GM12801 (cell line): ENCODE results near the gene PTRHD1.

Experiments
- CTCF ChIP-seq: IDR thresholded peaks from one replicate; pipeline ENCODE4 v1.5.1; 2011; ENCODE audit warnings: control low read depth; ENCODE audit not compliant: insufficient read length; ENCODE audit errors: extremely low read depth

Gene PTRHD1

DNA sequence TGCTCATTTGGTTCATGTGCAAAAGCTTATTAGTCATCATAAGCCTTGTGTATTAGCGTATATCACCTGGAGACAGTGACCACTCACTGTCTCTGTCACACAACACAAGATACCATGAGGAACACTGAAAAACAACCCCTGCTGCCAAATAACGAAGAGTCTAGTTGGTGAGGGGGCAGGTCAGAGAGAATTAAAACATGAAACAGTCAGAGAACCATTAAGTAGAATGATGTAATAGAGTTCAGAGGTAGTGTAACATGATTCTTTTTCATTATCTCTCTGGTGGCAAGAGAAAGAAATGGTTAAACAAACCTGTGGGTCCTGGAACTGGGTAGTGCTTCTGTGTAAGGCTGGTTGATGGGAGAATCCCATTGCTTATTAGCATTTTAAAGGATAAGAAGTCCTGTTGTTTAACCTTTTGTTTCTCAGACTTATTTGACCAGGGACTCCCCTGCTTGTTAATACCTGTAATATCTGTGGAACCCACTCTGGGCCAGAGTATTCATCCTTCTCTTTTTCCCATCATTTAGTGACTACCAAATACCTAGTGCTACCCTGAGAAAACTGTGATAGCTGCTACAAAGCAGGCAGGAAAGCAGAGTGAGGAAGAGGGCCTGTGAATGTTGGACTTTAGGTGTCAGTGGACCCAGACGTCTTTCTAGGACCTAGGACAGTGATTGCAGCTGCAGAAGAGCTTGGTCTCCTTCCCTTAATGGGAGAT is 38.0 kb downstream of the PTRHD1 start:
- no peak for TF ChIP-seq CTCF

GRCh38 chr2:24749069-24749691 is 44.0 kb downstream of the PTRHD1 start:
- no peak for TF ChIP-seq CTCF

DNA sequence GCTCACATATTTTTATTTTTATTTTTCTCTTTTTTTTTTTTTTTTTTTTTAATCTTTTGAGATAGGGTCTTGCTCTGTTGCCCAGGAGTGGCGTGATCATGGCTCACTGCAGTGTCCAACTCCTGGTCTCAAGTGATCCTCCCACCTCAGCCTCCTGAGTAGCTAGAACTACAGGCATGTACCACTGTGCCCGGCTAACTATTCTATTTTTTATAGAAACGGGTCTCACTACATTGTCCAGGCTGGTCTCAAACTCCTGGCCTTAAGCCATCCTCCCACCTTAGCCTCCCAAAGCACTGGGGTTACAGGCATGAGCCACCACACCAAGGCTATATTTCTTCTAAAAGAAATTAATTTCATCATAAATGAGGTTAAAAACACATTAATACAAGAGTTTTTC is 45.9 kb downstream of the PTRHD1 start:
- TF ChIP-seq CTCF = no peak

GRCh38 chr2:24745825-24746224 is 47.4 kb downstream of the PTRHD1 start:
- no peak for TF ChIP-seq CTCF

DNA sequence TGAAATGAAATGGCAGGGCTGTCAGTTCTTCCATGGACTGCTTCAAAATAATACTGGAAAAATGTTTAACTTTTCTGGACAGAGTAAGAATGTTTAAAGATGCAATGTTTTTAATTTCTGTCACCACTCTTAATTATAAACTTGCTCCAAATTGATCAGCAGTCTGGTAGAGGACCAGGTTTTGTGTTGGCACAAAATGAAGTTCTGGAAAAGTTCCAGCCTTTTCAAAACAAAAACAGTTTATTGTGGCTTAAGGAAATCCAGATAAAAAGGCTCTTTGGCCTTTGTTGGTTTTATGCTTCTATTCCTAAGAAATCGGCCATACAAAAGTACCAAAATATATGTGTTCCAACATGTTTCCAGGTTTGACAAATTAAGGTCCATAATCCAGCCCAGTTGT is 48.8 kb downstream of the PTRHD1 start:
- TF ChIP-seq CTCF = no peak

GRCh38 chr2:24743924-24744323 is 49.3 kb downstream of the PTRHD1 start:
- TF ChIP-seq CTCF = no peak

DNA sequence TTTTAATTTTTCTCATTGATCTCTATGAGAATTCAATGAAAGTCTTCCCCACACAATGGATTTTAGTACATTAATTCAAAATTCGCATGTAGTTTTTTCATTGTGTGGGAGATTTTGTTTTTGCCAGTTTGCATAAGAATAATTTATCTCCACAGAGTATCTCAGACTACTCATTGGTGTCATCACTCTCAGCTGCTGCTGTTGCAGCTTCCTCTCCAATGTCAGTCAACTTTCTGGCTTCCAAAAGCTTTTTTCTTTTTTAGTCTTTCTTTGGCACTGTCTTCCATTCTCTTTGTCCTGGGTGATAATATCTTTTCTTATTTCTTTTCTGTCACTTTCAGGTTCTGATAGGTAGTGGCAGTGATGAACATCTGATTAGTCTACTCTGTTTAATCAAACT is 50.5 kb downstream of the PTRHD1 start:
- TF ChIP-seq CTCF = no peak
